ENCODE results near the gene ZFAND2A.

Gene ZFAND2A

GRCh38 chr7:1108264-1108920 lies 51.6 kb downstream of the ZFAND2A start:
- Histone ChIP-seq H3K27me3 (ENCODE audit: control insufficient read depth in 1 of 2, insufficient read depth in 2 of 2, low read length in 2 of 2) (no peaks in the 10 kb centered on the region), H3K36me3 (ENCODE audit: insufficient read depth, low read length) (no peaks in the 10 kb centered on the region), H3K4me3 (ENCODE audit: low read depth in 1 of 2, low read length in 2 of 2) (no peak overlapping the region), H3K27ac (ENCODE audit: low read depth, low read length) (no peak overlapping the region), H3K9ac (ENCODE audit: low read length) (no peak overlapping the region), H3K4me1 (ENCODE audit: insufficient read depth, low read length) (no peaks in the 10 kb centered on the region), H3K9me3 (ENCODE audit: low read length) (no peaks in the 10 kb centered on the region)

- Histone ChIP-seq H3K9me3 (ENCODE audit: low read length) (no peaks in the 10 kb centered on the region), H3K9ac (ENCODE audit: low read length) (no peak overlapping the region), H3K4me3 (ENCODE audit: low read depth in 1 of 2, low read length in 2 of 2) (no peak overlapping the region), H3K4me1 (ENCODE audit: insufficient read depth, low read length) (no peaks in the 10 kb centered on the region), H3K36me3 (ENCODE audit: insufficient read depth, low read length) (no peaks in the 10 kb centered on the region), H3K27me3 (ENCODE audit: control insufficient read depth in 1 of 2, insufficient read depth in 2 of 2, low read length in 2 of 2) (no peaks in the 10 kb centered on the region), H3K27ac (ENCODE audit: low read depth, low read length) (no peak overlapping the region)
Observed at GRCh38 chr7:1106793-1107421, 53.1 kb downstream of the ZFAND2A start.

- Histone ChIP-seq H3K4me3 (ENCODE audit: low read depth in 1 of 2, low read length in 2 of 2) (no peak overlapping the region), H3K27me3 (ENCODE audit: control insufficient read depth in 1 of 2, insufficient read depth in 2 of 2, low read length in 2 of 2) (no peaks in the 10 kb centered on the region), H3K4me1 (ENCODE audit: insufficient read depth, low read length) (no peaks in the 10 kb centered on the region), H3K36me3 (ENCODE audit: insufficient read depth, low read length) (no peaks in the 10 kb centered on the region), H3K9ac (ENCODE audit: low read length) (no peak overlapping the region), H3K27ac (ENCODE audit: low read depth, low read length) (no peak overlapping the region), H3K9me3 (ENCODE audit: low read length) (no peaks in the 10 kb centered on the region)
Observed at GRCh38 chr7:1106063-1106792, 53.8 kb downstream of the ZFAND2A start.

- H3K9me3 ChIP-seq (ENCODE audit: low read length), result no peaks in the 10 kb centered on the region
- no peak overlapping the region for H3K27ac ChIP-seq (ENCODE audit: low read depth, low read length)
- H3K9ac ChIP-seq (ENCODE audit: low read length), result no peak overlapping the region
- no peaks in the 10 kb centered on the region for H3K36me3 ChIP-seq (ENCODE audit: insufficient read depth, low read length)
- no peaks in the 10 kb centered on the region for H3K4me1 ChIP-seq (ENCODE audit: insufficient read depth, low read length)
- no peaks in the 10 kb centered on the region for H3K27me3 ChIP-seq (ENCODE audit: control insufficient read depth in 1 of 2, insufficient read depth in 2 of 2, low read length in 2 of 2)
- no peak overlapping the region for H3K4me3 ChIP-seq (ENCODE audit: low read depth in 1 of 2, low read length in 2 of 2)
Observed at GRCh38 chr7:1105189-1105588, 54.8 kb downstream of the ZFAND2A start.

- Histone ChIP-seq H3K27ac (ENCODE audit: low read depth, low read length) (no peak overlapping the region), H3K36me3 (ENCODE audit: insufficient read depth, low read length) (no peaks in the 10 kb centered on the region), H3K4me3 (ENCODE audit: low read depth in 1 of 2, low read length in 2 of 2) (no peak overlapping the region), H3K9ac (ENCODE audit: low read length) (no peak overlapping the region), H3K9me3 (ENCODE audit: low read length) (no peaks in the 10 kb centered on the region), H3K27me3 (ENCODE audit: control insufficient read depth in 1 of 2, insufficient read depth in 2 of 2, low read length in 2 of 2) (no peaks in the 10 kb centered on the region), H3K4me1 (ENCODE audit: insufficient read depth, low read length) (no peaks in the 10 kb centered on the region)
Observed at GRCh38 chr7:1104516-1105179, 55.3 kb downstream of the ZFAND2A start.

- no peak overlapping the region for H3K27ac ChIP-seq (ENCODE audit: low read depth, low read length)
- H3K4me1 ChIP-seq (ENCODE audit: insufficient read depth, low read length), result no peaks in the 10 kb centered on the region
- no peak overlapping the region for H3K4me3 ChIP-seq (ENCODE audit: low read depth in 1 of 2, low read length in 2 of 2)
- no peak overlapping the region for H3K9ac ChIP-seq (ENCODE audit: low read length)
- no peaks in the 10 kb centered on the region for H3K36me3 ChIP-seq (ENCODE audit: insufficient read depth, low read length)
- H3K9me3 ChIP-seq (ENCODE audit: low read length), result no peaks in the 10 kb centered on the region
- H3K27me3 ChIP-seq (ENCODE audit: control insufficient read depth in 1 of 2, insufficient read depth in 2 of 2, low read length in 2 of 2), result no peaks in the 10 kb centered on the region
Observed at GRCh38 chr7:1103789-1104515, 56.0 kb downstream of the ZFAND2A start.

GRCh38 chr7:1103009-1103788 lies 56.8 kb downstream of the ZFAND2A start:
- H3K9ac ChIP-seq (ENCODE audit: low read length), result no peak overlapping the region
- H3K27me3 ChIP-seq (ENCODE audit: control insufficient read depth in 1 of 2, insufficient read depth in 2 of 2, low read length in 2 of 2), result no peaks in the 10 kb centered on the region
- H3K9me3 ChIP-seq (ENCODE audit: low read length), result no peaks in the 10 kb centered on the region
- no peak overlapping the region for H3K4me3 ChIP-seq (ENCODE audit: low read depth in 1 of 2, low read length in 2 of 2)
- H3K4me1 ChIP-seq (ENCODE audit: insufficient read depth, low read length), result no peaks in the 10 kb centered on the region
- H3K27ac ChIP-seq (ENCODE audit: low read depth, low read length), result no peak overlapping the region
- H3K36me3 ChIP-seq (ENCODE audit: insufficient read depth, low read length), result no peaks in the 10 kb centered on the region

All from muscle layer of colon (tissue), 2 donors.